WTC11 (cell line): ENCODE data around the gene SMYD3.

Source experiments
- CTCF ChIP-seq: fragments of 200-600 bp; IDR thresholded peaks from 2 replicates; pipeline ENCODE4 v1.8.0; 2022; ENCODE audit warnings: antibody characterized with exemption
- NFE2L1 ChIP-seq: sonication (generic); formaldehyde crosslinking; IDR thresholded peaks from 2 replicates; pipeline ENCODE4 v1.8.1; 2023; ENCODE audit warnings: missing genetic modification reagents
- PRDM15 ChIP-seq: sonication (generic); formaldehyde crosslinking; IDR thresholded peaks from 2 replicates; pipeline ENCODE4 v1.8.0; 2022; ENCODE audit warnings: missing genetic modification reagents

DNA sequence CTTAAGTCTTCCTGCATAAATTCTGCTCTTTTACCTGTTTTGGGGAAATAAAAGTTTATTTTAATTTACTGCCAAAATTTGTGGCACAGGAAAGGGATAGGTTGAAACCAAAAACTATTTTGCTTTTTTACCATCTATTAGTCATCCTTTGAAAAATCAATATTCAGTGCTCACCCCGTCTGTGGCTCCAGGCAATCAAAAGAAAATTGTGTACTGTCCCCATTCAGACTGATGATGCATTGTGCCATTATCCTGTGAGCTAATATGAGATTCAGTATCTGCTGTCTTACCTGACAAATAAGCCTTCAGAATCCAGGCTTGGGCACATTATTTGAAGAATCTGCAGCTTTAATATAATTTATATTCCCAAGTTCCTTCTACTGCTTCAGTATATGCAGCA, 701.5 kb downstream of the SMYD3 start:
- no peak for TF ChIP-seq CTCF
- no peak for TF ChIP-seq NFE2L1 (CRISPR knock-in tag)
- TF ChIP-seq PRDM15 (CRISPR knock-in tag), result no peak
